AG04449 (cell line): ENCODE measurements around the gene FLNB.

Source experiments
- CTCF ChIA-PET: fragments of 350-600 bp; formaldehyde crosslinking; extraction: SDS; loops from one replicate; lab custom pipeline; 2021; ENCODE audit warnings: antibody characterized with exemption; lab: Yijun Ruan, JAX
- POLR2A ChIA-PET: fragments of 400-600, 350-600 bp; formaldehyde crosslinking; extraction: SDS; loops from one replicate; lab custom pipeline; 2020; ENCODE audit warnings: antibody characterized with exemption, inconsistent platforms; lab: Yijun Ruan, JAX
- DNase-seq: peaks from one replicate; pipeline ENCODE4 v3.0.0-alpha.2; 2010; ENCODE audit warnings: low read depth, low spot score
- H3K4me3 ChIP-seq: 2 replicates; pipeline ENCODE4 v1.5.1; 2011; ENCODE audit warnings: low read depth, mild to moderate bottlenecking, control low read depth, low read length
- TF ChIP-seq, protein P1 (sequence below): IDR thresholded peaks from one replicate; pipeline ENCODE4 v1.5.1; 2011; ENCODE audit warnings: mild to moderate bottlenecking, moderate library complexity, low read length, control low read depth, inconsistent platforms; ENCODE audit not compliant: insufficient read depth; ENCODE audit errors: missing control alignments

FLNB gene

DNA sequence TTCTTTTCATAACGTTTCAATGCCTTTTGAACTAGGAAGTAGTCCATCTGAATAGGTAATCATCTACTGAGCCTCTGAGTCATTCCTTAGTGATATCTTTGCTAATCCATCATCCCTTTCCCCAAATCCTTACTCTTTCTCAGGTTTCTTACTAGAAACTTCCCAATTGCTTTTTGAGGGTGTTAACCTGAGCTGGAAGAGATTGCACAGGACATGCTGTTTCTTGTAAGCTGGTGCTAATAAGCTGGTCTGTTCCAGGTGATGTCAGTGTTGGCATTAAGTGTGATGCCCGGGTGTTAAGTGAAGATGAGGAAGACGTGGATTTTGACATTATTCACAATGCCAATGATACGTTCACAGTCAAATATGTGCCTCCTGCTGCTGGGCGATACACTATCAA is 101.5 kb downstream of the FLNB start:
- H3K4me3 ChIP-seq: no peak overlapping the region
- ChIA-PET POLR2A (no interaction called here), CTCF (interaction anchor here (1.3 to 2.5 kb wide), 2 partner anchors 17 to 102 kb away, joined by 3 to 8 read pairs; partner anchors contain the start of gene FLNB)
- TF ChIP-seq, protein P1, sequence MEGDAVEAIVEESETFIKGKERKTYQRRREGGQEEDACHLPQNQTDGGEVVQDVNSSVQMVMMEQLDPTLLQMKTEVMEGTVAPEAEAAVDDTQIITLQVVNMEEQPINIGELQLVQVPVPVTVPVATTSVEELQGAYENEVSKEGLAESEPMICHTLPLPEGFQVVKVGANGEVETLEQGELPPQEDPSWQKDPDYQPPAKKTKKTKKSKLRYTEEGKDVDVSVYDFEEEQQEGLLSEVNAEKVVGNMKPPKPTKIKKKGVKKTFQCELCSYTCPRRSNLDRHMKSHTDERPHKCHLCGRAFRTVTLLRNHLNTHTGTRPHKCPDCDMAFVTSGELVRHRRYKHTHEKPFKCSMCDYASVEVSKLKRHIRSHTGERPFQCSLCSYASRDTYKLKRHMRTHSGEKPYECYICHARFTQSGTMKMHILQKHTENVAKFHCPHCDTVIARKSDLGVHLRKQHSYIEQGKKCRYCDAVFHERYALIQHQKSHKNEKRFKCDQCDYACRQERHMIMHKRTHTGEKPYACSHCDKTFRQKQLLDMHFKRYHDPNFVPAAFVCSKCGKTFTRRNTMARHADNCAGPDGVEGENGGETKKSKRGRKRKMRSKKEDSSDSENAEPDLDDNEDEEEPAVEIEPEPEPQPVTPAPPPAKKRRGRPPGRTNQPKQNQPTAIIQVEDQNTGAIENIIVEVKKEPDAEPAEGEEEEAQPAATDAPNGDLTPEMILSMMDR: no peak
- no peak for DNase-seq

DNA sequence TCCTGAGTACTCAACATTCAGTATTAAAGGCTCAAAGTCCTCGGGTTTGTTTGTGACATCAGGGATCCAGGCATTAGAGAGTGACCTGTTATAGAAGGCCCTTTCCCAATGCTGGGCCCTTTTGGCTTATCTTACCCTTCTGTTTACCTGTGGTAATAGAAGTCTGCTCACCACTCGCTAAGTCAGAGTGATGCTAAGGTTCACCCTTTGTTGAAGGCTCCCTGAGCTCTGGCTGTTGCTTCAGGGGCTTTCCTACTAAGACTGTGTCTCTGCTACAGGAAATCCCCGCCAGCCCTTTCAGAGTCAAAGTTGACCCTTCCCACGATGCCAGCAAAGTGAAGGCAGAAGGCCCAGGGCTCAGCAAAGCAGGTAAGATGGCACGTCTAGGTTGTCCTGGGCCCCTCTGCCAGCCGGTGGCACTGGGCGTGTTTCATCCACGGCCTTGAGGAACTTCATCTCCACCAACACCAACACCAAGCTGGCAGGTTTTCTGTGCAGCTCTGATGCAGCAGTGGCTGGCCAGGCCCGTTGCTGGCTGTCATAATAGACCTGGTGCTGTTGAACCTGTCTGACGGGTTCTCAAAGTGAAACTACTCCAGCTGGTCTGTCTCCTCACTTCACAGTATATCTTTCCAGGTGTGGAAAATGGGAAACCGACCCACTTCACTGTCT is 103.4 kb downstream of the FLNB start:
- DNase-seq: no peak
- ChIA-PET POLR2A (no interaction called here), CTCF (interaction anchor here (0.5 to 1.3 kb wide), 3 partner anchors 17 to 57 kb away, joined by 3 read pairs; no protein-coding TSS in a partner anchor)
- H3K4me3 ChIP-seq: no peak overlapping the region
- TF ChIP-seq, protein P1: no peak

DNA sequence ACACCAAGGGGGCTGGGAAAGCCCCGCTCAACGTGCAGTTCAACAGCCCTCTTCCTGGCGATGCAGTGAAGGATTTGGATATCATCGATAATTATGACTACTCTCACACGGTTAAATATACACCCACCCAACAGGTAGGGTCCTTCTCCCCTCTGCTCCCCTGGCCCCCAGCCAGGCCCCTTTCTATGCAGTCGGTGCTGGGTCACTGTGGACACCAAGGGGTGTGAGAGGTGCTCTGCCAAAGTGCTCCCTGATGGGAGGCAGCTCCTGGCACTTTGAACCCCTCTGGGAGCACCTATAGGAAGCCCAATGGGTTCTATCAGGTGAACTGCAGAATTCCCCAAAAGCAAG is 103.9 kb downstream of the FLNB start:
- H3K4me3 ChIP-seq: no peak overlapping the region
- TF ChIP-seq, protein P1: no peak
- ChIA-PET CTCF (interaction anchor here (0.9 to 1.3 kb wide), 2 partner anchors 16 to 56 kb away, joined by 3 read pairs; no protein-coding TSS in a partner anchor), POLR2A (no interaction called here)
- no peak for DNase-seq

DNA sequence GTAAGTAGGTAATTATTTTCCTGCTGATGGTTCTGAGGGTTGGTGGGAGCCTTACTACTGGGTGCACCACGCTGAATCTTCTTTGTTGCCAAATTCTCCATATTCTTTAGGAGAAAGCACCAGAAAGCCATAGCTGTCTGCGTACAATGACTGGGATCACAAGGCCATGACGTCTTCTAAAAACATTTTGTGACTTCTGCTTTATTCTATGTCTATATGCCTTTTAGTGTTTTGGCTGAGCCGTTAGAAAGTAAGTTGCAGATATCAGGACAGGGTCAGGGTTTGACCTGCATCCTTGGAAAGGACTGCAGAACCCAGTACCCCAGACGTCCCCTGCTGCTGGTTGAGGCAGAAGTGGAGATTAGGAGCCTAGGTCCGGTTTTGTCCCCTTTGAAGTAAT is 107.0 kb downstream of the FLNB start:
- ChIA-PET POLR2A (no interaction called here), CTCF (interaction anchor here (1.0 kb wide), 1 partner anchor 108 kb away, joined by 3 read pairs; no protein-coding TSS in a partner anchor)
- no peak overlapping the region for H3K4me3 ChIP-seq
- no peak for DNase-seq
- TF ChIP-seq, protein P1: no peak

DNA sequence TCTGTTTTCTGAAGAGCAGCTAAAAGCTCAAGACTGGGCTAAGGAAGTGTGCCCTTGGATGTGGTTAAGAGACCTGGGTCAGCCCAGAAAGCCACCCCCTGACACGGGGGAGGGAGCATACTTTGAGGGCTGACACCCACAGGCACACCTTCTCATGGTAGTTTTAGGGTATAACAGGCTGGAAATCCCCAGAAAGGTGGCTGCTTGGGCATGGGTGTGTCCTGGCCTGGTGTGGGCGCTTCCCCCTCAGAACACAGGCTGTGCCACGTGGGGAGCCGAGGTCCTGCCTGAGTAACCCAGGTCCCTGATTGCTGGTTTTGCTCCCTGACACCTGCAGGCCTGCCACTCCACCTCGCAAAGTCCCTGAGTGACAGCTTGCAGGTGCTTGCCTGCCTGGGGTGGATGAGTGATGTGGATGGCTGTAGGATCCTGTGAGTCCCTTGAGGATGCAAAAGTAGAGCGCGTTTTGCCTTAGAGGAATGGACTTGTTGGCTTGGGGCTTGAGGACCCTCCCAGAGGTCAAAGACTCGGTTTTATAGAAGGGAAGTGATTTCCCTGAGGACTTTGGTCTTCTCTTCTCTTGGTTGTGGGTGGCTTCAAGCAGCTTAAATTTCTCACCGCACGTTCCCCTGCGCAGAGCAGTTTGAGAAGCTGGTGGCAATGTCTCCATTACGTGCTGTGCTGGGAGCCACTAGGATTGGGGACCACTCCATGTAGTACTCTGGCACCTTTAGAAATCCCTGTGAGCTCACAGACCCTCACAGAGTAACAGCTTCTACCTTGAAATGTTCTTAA is 108.1 kb downstream of the FLNB start:
- no peak for DNase-seq
- H3K4me3 ChIP-seq: no peak overlapping the region
- TF ChIP-seq, protein P1: no peak
- ChIA-PET CTCF (interaction anchor here (0.9 to 2.3 kb wide), 4 partner anchors 14 to 155 kb away, joined by 3 to 7 read pairs (median 3); no protein-coding TSS in a partner anchor), POLR2A (no interaction called here)

DNA sequence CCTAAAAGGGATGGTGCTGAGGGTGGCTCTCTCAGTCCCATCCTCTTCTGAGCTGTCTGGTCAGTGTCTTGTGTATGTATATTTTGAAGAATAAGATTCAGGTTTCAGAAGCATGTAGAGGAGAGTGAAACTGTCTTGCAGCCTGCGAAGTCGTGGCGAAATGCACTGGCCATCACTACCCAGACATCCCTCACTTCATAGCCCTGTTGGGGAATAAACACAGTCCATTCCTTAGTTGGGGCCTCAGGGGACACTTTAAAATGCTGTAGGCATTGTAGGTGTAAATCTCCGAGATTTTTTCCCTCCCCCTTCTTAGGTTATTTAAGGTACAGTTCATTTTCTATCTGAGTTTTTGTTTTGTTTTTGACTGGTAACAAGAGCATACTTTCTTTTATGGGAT is 108.8 kb downstream of the FLNB start:
- ChIA-PET POLR2A (no interaction called here), CTCF (interaction anchor here (0.9 to 2.3 kb wide), 2 partner anchors 14 to 155 kb away, joined by 3 to 7 read pairs; no protein-coding TSS in a partner anchor)
- DNase-seq: no peak
- TF ChIP-seq, protein P1: no peak
- H3K4me3 ChIP-seq: no peak overlapping the region
